Central memory CD8-positive, alpha-beta T cell (primary cell): ENCODE results near the gene NT5C1B.
A peak's percentile ranks its signal among the peaks of the same experiment; 100 is the strongest.

Source experiments
- ATAC-seq: fragments of 150-1000 bp; cut with Tn5 transposase; replicated peaks from 2 replicates; pipeline ENCODE4 v1.10.0; 2022; ENCODE audit warnings: mild to moderate bottlenecking, moderate FRiP score, moderate number of reproducible peaks; ENCODE audit not compliant: poor library complexity, severe bottlenecking; ENCODE audit errors: extremely low read depth
- DNase-seq, 2 donors: peaks; one replicate each; pipeline ENCODE4 v3.0.0; 2021; ENCODE audit warnings: low spot score in 2 of 2
- H3K27ac Mint-ChIP-seq: one replicate; pipeline ENCODE4 v1.8.0; 2022; ENCODE audit warnings: low read depth, mild to moderate bottlenecking, moderate library complexity, mixed read lengths
- H3K27me3 Mint-ChIP-seq: one replicate; pipeline ENCODE4 v1.8.0; 2022; ENCODE audit warnings: mixed read lengths
- H3K36me3 Mint-ChIP-seq: one replicate; pipeline ENCODE4 v1.8.0; 2022; ENCODE audit warnings: mild to moderate bottlenecking, moderate library complexity, mixed read lengths; ENCODE audit not compliant: insufficient read depth
- H3K4me1 Mint-ChIP-seq: one replicate; pipeline ENCODE4 v1.8.0; 2022; ENCODE audit warnings: mixed read lengths
- H3K4me3 Mint-ChIP-seq: one replicate; pipeline ENCODE4 v1.8.0; 2022; ENCODE audit warnings: mild to moderate bottlenecking, moderate library complexity, mixed read lengths
- H3K9me3 Mint-ChIP-seq: one replicate; pipeline ENCODE4 v1.8.0; 2022; ENCODE audit warnings: mixed read lengths

Gene NT5C1B

GRCh38 chr2:18596993-18597392, 7.6 kb upstream of the NT5C1B start:
- H3K4me3 Mint-ChIP-seq, result no peak overlapping the region
- ATAC-seq, result no peak

GRCh38 chr2:18593496-18593895, 4.1 kb upstream of the NT5C1B start:
- DNase-seq (no peak), ATAC-seq (no peak)
- Mint-ChIP-seq H3K4me3 (no peak overlapping the region), H3K4me1 (no peaks in the 10 kb centered on the region), H3K27me3 (no peaks in the 10 kb centered on the region), H3K36me3 (no peaks in the 10 kb centered on the region), H3K9me3 (no peaks in the 10 kb centered on the region), H3K27ac (no peak overlapping the region)

More at GRCh38 chr2:18596993-18597392, 7.6 kb upstream of the NT5C1B start:
- Mint-ChIP-seq H3K27me3 (no peaks in the 10 kb centered on the region), H3K9me3 (no peaks in the 10 kb centered on the region), H3K4me1 (no peaks in the 10 kb centered on the region), H3K27ac (no peak overlapping the region), H3K36me3 (peaks cover 2% of the 10 kb centered on the region)
- no peak for DNase-seq

GRCh38 chr2:18592372-18592771, 3.0 kb upstream of the NT5C1B start:
- H3K4me3 Mint-ChIP-seq, result no peak overlapping the region
- DNase-seq (no peak), ATAC-seq (no peak)
- H3K36me3 Mint-ChIP-seq, result no peaks in the 10 kb centered on the region
- H3K27me3 Mint-ChIP-seq, result no peaks in the 10 kb centered on the region
- no peaks in the 10 kb centered on the region for H3K9me3 Mint-ChIP-seq
- H3K4me1 Mint-ChIP-seq, result no peaks in the 10 kb centered on the region
- no peak overlapping the region for H3K27ac Mint-ChIP-seq

- ATAC-seq (no peak), DNase-seq (no peak)
- Mint-ChIP-seq H3K36me3 (no peaks in the 10 kb centered on the region), H3K27ac (no peak overlapping the region), H3K9me3 (no peaks in the 10 kb centered on the region), H3K27me3 (no peaks in the 10 kb centered on the region), H3K4me3 (no peak overlapping the region), H3K4me1 (no peaks in the 10 kb centered on the region)
These were observed 567 bp downstream of the NT5C1B start for GRCh38 chr2:18588802-18589201.

GRCh38 chr2:18588049-18588448, 1.3 kb downstream of the NT5C1B start:
- H3K27ac Mint-ChIP-seq, result no peak overlapping the region
- no peak for ATAC-seq
- peaks cover under 1% of the 10 kb centered on the region for H3K36me3 Mint-ChIP-seq
- DNase-seq, result no peak
- H3K9me3 Mint-ChIP-seq, result no peaks in the 10 kb centered on the region
- H3K27me3 Mint-ChIP-seq, result no peaks in the 10 kb centered on the region
- no peak overlapping the region for H3K4me3 Mint-ChIP-seq
- H3K4me1 Mint-ChIP-seq, result no peaks in the 10 kb centered on the region

GRCh38 chr2:18585526-18585925, 3.8 kb downstream of the NT5C1B start:
- DNase-seq, result no peak

GRCh38 chr2:18584608-18584954, 4.8 kb downstream of the NT5C1B start:
- H3K36me3 Mint-ChIP-seq, result peaks cover 3% of the 10 kb centered on the region
- H3K27ac Mint-ChIP-seq, result no peak overlapping the region
- DNase-seq (no peak), ATAC-seq (no peak)
- no peaks in the 10 kb centered on the region for H3K9me3 Mint-ChIP-seq
- no peaks in the 10 kb centered on the region for H3K4me1 Mint-ChIP-seq
- no peak overlapping the region for H3K4me3 Mint-ChIP-seq
- no peaks in the 10 kb centered on the region for H3K27me3 Mint-ChIP-seq

More at GRCh38 chr2:18585526-18585925, 3.8 kb downstream of the NT5C1B start:
- H3K9me3 Mint-ChIP-seq, result no peaks in the 10 kb centered on the region
- H3K27me3 Mint-ChIP-seq, result no peaks in the 10 kb centered on the region
- peaks cover 3% of the 10 kb centered on the region for H3K36me3 Mint-ChIP-seq
- no peak overlapping the region for H3K27ac Mint-ChIP-seq
- ATAC-seq, result no peak
- no peaks in the 10 kb centered on the region for H3K4me1 Mint-ChIP-seq
- no peak overlapping the region for H3K4me3 Mint-ChIP-seq

- no peak overlapping the region for H3K4me3 Mint-ChIP-seq
- peak overlapping the region; percentile 49 for H3K27ac Mint-ChIP-seq
- H3K4me1 Mint-ChIP-seq, result no peaks in the 10 kb centered on the region
- DNase-seq (no peak), ATAC-seq (no peak)
- peaks cover 3% of the 10 kb centered on the region for H3K36me3 Mint-ChIP-seq
- no peaks in the 10 kb centered on the region for H3K9me3 Mint-ChIP-seq
- H3K27me3 Mint-ChIP-seq, result no peaks in the 10 kb centered on the region
These were observed 5.3 kb downstream of the NT5C1B start for GRCh38 chr2:18583905-18584607.

- ATAC-seq (no peak), DNase-seq (no peak)
- H3K9me3 Mint-ChIP-seq, result peaks cover 7% of the 10 kb centered on the region
- peaks cover 3% of the 10 kb centered on the region for H3K36me3 Mint-ChIP-seq
- no peak overlapping the region for H3K27ac Mint-ChIP-seq
- no peak overlapping the region for H3K4me3 Mint-ChIP-seq
- H3K27me3 Mint-ChIP-seq, result no peaks in the 10 kb centered on the region
- H3K4me1 Mint-ChIP-seq, result no peaks in the 10 kb centered on the region
These were observed 8.8 kb downstream of the NT5C1B start for GRCh38 chr2:18580606-18581005.

- H3K27me3 Mint-ChIP-seq, result no peaks in the 10 kb centered on the region
- peaks cover 2% of the 10 kb centered on the region for H3K36me3 Mint-ChIP-seq
- no peak overlapping the region for H3K4me3 Mint-ChIP-seq
- DNase-seq (no peak), ATAC-seq (no peak)
- H3K4me1 Mint-ChIP-seq, result no peaks in the 10 kb centered on the region
- H3K9me3 Mint-ChIP-seq, result peaks cover 7% of the 10 kb centered on the region
- no peak overlapping the region for H3K27ac Mint-ChIP-seq
These were observed 11.3 kb downstream of the NT5C1B start for GRCh38 chr2:18578033-18578432.

GRCh38 chr2:18566145-18566769, 23.1 kb downstream of the NT5C1B start:
- Mint-ChIP-seq H3K9me3 (no peaks in the 10 kb centered on the region), H3K36me3 (peaks cover 7% of the 10 kb centered on the region), H3K27ac (no peak overlapping the region), H3K4me1 (peaks cover 3% of the 10 kb centered on the region), H3K4me3 (no peak overlapping the region), H3K27me3 (no peaks in the 10 kb centered on the region)
- ATAC-seq (no peak), DNase-seq (no peak)

- Mint-ChIP-seq H3K9me3 (no peaks in the 10 kb centered on the region), H3K4me3 (peak overlapping the region; percentile 90)
- ATAC-seq, result no peak
These were observed 28.6 kb downstream of the NT5C1B start for GRCh38 chr2:18560797-18561085.

GRCh38 chr2:18560031-18560796, 29.2 kb downstream of the NT5C1B start, which contains the start of gene RDH14:
RDH14 (minus strand) TSS chr2:18560653; CDS start chr2:18560572, 81 bp downstream.
- peaks cover 20% of the 10 kb centered on the region for H3K36me3 Mint-ChIP-seq
- no peaks in the 10 kb centered on the region for H3K27me3 Mint-ChIP-seq
- peak within 1 kb of the TSS; percentile 90 for H3K4me3 Mint-ChIP-seq
- ATAC-seq (peak; percentile 88), DNase-seq (peak; percentile 89 to 90)
- peaks cover 34% of the 10 kb centered on the region for H3K4me1 Mint-ChIP-seq
- H3K27ac Mint-ChIP-seq, result peak within 1 kb of the TSS; percentile 84
- no peaks in the 10 kb centered on the region for H3K9me3 Mint-ChIP-seq

More at GRCh38 chr2:18560797-18561085, 28.6 kb downstream of the NT5C1B start:
- Mint-ChIP-seq H3K4me1 (peaks cover 33% of the 10 kb centered on the region), H3K36me3 (peaks cover 17% of the 10 kb centered on the region), H3K27ac (peak overlapping the region; percentile 84), H3K27me3 (no peaks in the 10 kb centered on the region)
- no peak for DNase-seq
